GM12874 (cell line): ENCODE measurements around the gene GNAL.

Experiments used
- TF ChIP-seq, protein P1 (sequence below): IDR thresholded peaks from 2 replicates; pipeline ENCODE4 v1.5.1; 2011; ENCODE audit warnings: low read depth, mild to moderate bottlenecking, control low read depth, low read length, moderate library complexity; ENCODE audit not compliant: insufficient read depth

Gene GNAL

DNA sequence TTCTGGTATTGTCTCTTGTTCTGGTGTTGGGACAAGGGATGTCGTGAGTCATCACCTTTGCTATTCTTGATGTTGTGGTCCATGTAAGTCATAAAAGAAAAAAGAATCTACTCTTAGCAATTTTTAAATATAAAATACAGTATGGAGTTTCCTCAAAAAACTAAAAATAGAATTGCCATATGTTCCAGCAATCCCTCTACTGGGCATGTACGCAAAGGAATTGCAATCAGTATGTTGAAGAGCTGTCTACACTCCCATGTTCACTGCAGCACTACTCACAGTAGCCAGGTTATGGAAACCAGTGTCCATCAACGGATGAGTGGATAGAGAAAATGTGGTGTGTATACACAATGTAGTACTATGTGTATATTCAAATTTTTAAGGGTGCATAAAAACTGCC lies 10.9 kb upstream of the GNAL start:
- TF ChIP-seq, protein P1, sequence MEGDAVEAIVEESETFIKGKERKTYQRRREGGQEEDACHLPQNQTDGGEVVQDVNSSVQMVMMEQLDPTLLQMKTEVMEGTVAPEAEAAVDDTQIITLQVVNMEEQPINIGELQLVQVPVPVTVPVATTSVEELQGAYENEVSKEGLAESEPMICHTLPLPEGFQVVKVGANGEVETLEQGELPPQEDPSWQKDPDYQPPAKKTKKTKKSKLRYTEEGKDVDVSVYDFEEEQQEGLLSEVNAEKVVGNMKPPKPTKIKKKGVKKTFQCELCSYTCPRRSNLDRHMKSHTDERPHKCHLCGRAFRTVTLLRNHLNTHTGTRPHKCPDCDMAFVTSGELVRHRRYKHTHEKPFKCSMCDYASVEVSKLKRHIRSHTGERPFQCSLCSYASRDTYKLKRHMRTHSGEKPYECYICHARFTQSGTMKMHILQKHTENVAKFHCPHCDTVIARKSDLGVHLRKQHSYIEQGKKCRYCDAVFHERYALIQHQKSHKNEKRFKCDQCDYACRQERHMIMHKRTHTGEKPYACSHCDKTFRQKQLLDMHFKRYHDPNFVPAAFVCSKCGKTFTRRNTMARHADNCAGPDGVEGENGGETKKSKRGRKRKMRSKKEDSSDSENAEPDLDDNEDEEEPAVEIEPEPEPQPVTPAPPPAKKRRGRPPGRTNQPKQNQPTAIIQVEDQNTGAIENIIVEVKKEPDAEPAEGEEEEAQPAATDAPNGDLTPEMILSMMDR = no peak

DNA sequence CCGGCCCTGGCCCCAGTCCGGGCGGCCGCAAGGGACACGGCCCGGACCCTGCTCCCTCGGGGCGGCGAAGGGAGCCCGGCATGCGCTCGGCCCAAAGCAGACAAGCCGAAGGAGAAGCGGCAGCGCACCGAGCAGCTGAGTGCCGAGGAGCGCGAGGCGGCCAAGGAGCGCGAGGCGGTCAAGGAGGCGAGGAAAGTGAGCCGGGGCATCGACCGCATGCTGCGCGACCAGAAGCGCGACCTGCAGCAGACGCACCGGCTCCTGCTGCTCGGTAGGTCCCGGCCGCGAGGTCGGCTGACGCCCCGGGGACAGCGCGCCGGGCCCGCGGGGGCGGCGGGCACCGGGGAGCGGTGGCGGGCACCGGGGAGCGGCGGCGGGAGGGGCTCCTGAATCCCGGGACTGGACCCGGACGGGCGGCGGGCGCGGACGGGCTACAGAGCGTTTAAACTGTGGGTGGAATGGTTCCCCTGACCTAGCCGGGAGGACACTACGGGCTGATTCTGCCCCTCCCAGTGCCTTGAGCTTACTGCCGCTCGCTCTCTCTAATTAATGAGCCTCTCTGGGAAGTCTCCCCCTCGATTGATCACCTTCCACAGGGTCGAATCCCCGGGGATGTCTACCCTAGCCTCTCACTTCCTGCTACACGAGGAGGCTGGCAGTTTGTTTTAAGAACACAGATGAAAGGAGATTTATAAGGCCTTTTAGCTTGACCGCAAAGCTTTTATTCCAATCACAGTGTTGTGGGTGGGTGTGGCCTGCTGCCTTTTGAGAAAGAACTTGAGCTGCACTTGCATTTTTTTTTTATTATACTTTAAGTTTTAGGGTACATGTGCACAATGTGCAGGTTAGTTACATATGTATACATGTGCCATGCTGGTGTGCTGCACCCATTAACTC lies 853 bp downstream of the GNAL start:
- TF ChIP-seq, protein P1 = no peak

DNA sequence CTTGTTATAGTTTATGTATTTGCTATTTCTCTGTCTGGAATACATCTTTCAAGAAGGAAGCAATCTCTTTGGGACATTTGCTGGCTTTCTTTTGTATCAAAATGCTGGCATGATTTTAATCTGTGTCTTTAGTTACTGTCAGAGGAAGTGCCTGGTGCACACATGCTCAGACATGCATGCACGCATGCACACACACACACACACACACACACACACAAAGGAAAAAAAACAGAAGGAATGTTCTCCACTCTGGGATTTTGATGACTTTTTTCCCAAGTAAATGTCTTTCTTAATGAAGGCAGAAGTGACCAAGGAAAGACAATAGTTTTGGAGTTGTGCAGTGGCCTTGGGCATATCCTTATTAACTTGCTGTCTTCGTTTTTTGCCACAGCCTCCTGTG lies 6.7 kb downstream of the GNAL start:
- TF ChIP-seq, protein P1 = no peak

DNA sequence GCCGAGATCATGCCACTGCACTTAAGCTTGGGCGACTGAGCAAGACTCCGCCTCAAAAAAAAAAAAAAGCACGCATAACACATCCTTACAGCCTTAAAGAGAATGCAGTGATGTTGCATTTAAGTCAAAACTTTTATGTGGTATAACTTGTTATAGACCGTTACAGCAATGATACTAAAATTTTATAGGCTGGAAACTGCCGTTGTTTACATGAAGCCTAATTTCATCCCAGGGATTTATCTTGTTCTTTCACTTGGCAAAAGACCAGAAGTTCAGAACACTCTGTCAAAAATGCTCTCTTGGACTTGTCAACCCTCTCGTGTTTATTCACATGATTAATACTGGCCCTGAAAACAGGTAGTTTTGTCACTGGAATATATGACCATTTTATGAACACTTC lies 7.4 kb downstream of the GNAL start:
- TF ChIP-seq, protein P1 = no peak

DNA sequence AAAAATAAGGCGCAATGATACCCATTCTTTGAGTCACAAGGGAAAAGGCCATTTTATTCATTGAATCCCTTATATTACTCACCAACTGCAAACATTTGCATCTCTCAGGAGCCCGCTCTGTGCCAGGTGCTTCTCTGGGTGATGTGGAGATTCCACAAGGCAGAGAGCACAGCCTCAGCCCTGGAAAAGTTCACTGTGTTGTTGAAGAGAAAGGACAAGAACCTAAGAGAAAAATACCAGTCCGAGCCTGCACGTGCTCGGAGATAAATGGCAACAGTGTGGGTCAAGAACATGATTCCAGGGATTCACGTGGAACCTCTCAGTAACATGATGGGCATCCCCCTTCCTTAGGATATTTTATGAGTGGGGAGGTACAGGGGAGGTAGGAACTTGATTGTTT lies 11.8 kb downstream of the GNAL start:
- TF ChIP-seq, protein P1 = no peak

DNA sequence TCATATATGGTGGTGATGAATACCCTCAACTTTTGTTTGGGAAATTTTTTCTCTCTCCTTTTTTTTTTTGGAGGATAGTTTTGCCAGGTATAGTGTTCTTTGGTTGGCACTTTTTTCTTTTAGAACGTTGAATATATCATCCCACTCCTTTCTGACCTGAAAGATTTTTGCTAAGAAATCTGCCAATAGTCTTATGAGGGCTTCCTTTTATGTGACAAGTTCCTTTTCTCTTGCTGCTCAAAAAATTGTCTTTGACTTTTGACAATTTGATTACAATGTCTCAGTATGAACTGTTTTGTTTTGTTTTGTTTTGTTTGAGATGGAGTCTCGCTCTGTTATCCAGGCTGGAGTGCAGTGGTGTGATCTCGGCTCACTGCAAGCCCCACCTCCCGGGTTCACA lies 21.5 kb downstream of the GNAL start:
- TF ChIP-seq, protein P1 = no peak

DNA sequence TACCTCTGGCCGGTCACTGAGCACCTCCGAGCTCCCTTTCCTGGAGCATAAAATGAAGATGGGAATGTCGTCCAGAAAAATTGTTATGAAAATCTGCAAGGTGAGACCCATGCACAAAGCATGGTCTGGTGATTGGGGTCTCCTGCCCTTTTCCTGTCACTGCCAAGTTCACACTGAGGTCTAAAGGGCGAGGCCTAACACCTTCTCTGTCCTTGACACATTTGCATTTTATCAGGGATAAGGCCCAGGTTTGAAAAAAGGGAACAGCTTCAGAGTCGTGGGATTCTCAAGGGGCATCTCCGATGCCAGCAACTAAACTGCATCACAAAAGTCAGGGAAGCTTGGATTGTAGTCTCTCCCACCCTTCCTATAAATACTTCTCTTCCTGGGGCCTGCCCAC lies 24.7 kb downstream of the GNAL start:
- TF ChIP-seq, protein P1 = no peak
